HL-60 (cell line): ENCODE data around the gene SLC39A3.

Experiments used
- DNase-seq, 2 experiments: peaks; one replicate each; pipeline ENCODE4 v3.0.0-alpha.2; 2010 to 2020; ENCODE audit warnings: low read depth in 1 of 2, low spot score in 1 of 2
- H3K27ac ChIP-seq: fragments of 250-450 bp; sonication (Bioruptor Pico); replicated peaks from 2 replicates; pipeline ENCODE4 v1.5.1; 2020; ENCODE audit warnings: mild to moderate bottlenecking, moderate library complexity
- H3K27me3 ChIP-seq: fragments of 250-450 bp; sonication (Bioruptor Pico); 2 replicates; pipeline ENCODE4 v1.5.1; 2021; ENCODE audit warnings: mild to moderate bottlenecking, moderate library complexity; ENCODE audit not compliant: insufficient read depth, poor library complexity, severe bottlenecking
- H3K4me3 ChIP-seq: replicated peaks from 2 replicates; pipeline ENCODE4 v1.5.1; 2011; ENCODE audit warnings: mild to moderate bottlenecking, control low read depth, low read length; ENCODE audit not compliant: insufficient read depth
- CTCF ChIP-seq: IDR thresholded peaks from one replicate; pipeline ENCODE4 v1.5.1; 2011; ENCODE audit warnings: low read length, control low read depth, inconsistent platforms; ENCODE audit not compliant: insufficient read depth
- GABPA ChIP-seq: IDR thresholded peaks from 2 replicates; pipeline ENCODE4 v1.6.1; 2012; ENCODE audit warnings: low read depth
- POLR2AphosphoS5 ChIP-seq: IDR thresholded peaks from 2 replicates; pipeline ENCODE4 v1.6.1; 2012; ENCODE audit warnings: low read depth
- REST ChIP-seq: IDR thresholded peaks from 2 replicates; pipeline ENCODE4 v1.6.1; 2012; ENCODE audit warnings: low read depth; ENCODE audit not compliant: insufficient replicate concordance
- SPI1 ChIP-seq: IDR thresholded peaks from 2 replicates; pipeline ENCODE4 v1.6.1; 2012; ENCODE audit warnings: low read depth, mild to moderate bottlenecking, borderline replicate concordance

Gene SLC39A3

DNA sequence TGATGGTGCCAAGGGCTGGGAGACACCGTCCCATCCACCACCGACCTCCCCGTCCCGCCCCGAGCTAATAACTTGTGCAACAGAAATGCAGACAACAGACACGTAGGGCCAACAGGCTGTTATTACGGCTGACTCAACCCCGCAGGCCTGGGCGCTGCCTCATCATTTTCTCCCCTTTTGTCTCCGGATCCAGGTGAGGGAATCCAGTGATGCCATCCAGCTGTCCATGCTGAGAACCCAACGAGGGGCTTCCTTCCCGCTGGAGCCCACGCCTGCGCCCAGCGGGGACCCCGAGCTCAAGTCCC is 12.2 kb downstream of the SLC39A3 start:
- Histone ChIP-seq H3K4me3 (no peak overlapping the region), H3K27ac (no peak overlapping the region), H3K27me3 (peaks cover 10% of the 10 kb centered on the region)
- no peak for TF ChIP-seq CTCF
- TF ChIP-seq POLR2AphosphoS5: no peak
- TF ChIP-seq REST: no peak
- TF ChIP-seq SPI1: no peak
- TF ChIP-seq GABPA: no peak
- no peak for DNase-seq

DNA sequence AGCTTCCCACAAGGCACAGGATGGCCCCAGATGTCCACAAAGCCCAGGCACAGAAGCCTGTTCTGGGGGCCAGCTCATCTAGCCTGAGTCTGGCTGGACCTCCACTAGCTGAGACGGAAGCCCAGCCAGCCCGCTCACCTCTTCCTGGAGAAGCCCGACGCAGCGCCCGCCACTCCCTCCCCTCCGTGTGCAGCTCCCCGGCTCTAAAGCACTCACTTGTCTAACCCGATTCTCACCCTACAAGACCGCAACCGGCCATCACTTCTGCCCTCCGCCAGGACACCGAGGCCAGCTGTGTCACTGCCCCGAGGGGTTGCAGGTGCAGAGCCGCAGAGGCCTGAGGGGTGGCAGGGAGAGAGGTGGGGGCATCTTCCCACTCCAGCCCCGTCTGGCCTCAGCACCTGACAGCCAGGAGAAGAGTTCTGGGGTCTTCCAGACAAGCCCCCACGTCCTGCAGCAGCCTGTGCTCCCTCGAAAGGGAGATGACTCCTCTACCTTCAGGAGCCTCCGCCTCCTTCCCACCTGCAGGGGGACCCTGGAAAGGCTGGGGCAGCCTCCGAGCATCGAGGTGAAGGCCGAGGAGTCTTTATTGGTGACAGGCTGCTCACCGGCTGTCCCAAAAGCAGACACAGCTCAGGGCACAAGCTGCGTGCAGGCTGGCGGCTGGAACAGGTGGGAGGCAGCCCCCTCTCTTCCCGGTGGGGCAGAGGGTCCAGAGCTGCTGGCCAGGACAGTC is 12.7 kb downstream of the SLC39A3 start:
- TF ChIP-seq CTCF: no peak
- no peak for TF ChIP-seq REST
- no peak for TF ChIP-seq POLR2AphosphoS5
- TF ChIP-seq GABPA: no peak
- no peak for TF ChIP-seq SPI1
- DNase-seq: no peak
- no peak overlapping the region for H3K27ac ChIP-seq

DNA sequence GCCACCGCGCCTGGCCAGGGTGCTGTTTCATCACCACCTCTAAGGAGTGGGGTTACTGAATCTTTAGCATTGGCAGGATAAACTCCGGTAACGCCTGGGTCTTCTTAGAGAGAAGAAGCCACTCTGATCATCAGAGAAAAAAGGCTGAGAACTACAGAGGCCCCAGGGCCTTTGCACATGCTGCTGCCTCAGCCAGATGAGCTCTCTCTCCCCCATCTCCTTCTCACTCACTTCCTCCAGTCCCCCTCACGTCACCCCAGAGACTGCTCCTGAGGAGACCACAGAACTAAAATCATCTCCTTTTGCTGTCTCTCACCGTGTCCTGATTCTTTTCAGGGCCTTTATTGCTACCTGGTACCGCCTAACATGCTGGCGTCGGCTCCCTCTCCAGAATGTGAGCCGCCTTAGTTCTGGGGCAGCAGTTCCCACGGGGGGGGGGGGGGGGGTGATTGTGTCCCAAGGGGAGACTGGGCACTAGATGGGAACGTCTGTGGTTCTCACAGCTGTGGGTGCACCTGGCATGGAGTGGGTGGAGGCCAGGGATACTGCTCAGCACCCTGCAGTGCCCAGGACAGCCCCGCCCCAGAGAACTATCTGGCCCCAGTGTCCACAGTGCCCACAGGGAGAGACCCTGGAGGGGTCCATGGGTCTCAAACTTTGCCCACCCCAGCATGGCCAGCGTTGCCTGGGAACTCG is 13.5 kb downstream of the SLC39A3 start:
- TF ChIP-seq CTCF (no peak), POLR2AphosphoS5 (no peak), GABPA (no peak), SPI1 (no peak), REST (no peak)
- H3K4me3 ChIP-seq: no peak overlapping the region
- DNase-seq: no peak
- H3K27ac ChIP-seq: no peak overlapping the region
- H3K27me3 ChIP-seq: peaks cover 14% of the 10 kb centered on the region

More for the DNA sequence above, 12.7 kb downstream of the SLC39A3 start:
- Histone ChIP-seq H3K27me3 (peaks cover 10% of the 10 kb centered on the region), H3K4me3 (no peak overlapping the region)
